HK-2 (cell line): ENCODE data around the gene BMP7.

ENCODE experiments used
- DNase-seq: peaks from one replicate; pipeline ENCODE4 v3.0.0-alpha.2; 2018; ENCODE audit not compliant: unreplicated experiment

The BMP7 gene

DNA sequence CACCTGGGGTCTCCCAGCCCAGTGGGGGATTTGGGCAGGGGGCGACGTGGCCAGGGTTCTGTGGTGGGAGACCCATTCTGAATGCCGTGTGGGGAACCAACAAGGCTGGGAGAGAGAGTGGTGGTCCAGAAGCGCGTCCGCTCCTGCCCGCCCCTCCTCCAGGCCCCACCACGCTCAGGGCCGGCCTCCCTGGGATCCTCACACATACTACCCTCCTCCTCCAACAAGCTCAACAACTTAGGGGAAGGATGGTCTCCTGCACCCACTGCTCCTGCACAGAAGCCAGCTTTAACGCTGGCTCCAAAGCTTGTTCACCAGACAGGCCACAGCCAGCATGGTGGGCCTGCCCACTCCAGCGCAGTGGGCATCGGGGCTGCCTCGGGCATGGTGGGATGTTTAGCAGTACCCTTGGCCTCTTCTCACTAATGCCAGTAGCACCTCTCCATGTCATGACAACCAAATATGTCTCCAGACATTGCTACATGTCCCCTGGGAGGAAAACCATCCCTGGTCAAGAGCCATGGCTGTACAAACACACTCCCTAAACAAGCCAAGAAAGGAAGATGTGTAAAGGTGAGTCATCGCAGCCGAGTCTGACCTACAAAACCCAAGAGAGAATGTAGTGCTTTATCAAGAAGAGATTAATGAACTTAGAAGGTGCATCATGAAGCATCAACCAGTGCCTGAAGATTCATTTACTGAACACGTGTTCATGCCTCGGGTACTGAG is 75.7 kb downstream of the BMP7 start:
- DNase-seq: no peak

DNA sequence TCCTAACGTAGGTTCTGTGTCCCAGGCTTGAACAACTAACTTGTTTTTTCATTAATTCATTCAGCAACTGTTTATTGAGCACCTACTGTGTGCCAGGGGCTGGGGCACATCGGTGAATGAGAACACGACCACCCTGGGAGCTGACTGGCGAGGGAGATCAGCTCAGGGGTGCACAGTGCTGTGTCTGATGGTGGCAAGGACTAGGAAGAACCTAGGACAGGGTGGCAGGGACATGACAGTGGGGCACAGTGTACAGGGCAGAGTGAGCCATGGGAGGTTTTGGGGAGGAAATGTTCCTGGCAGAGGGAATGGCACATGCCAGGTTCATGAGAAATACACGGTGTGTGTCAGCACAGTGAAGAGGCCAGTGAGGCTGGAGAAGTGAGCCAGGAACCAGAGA is 76.7 kb downstream of the BMP7 start:
- DNase-seq: no peak

- no peak for DNase-seq
These were observed 77.8 kb downstream of the BMP7 start for GRCh38 chr20:57188576-57189079.

DNA sequence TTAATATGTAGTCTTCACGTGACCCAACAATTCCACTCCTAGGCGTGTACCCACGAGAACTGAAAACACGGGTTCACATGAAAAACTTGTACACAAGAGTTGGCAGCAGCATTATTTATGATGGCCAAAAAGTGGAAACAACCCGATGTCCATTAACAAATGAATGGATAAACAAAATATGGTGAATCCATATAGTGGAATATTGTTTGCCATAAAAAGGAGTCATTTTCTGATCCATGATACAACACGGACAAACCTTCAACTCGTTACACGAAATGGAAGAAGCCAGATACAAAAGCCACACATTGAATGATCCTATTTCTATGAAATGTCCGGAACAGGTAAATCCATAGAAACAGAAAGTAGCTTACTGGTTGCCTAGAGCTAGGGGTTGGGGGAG is 78.4 kb downstream of the BMP7 start:
- DNase-seq: no peak

- no peak for DNase-seq
These were observed 79.3 kb downstream of the BMP7 start for GRCh38 chr20:57187068-57187634.

GRCh38 chr20:57186192-57186591 is 80.2 kb downstream of the BMP7 start:
- DNase-seq: no peak

GRCh38 chr20:57185188-57185743 is 81.2 kb downstream of the BMP7 start:
- DNase-seq: no peak

DNA sequence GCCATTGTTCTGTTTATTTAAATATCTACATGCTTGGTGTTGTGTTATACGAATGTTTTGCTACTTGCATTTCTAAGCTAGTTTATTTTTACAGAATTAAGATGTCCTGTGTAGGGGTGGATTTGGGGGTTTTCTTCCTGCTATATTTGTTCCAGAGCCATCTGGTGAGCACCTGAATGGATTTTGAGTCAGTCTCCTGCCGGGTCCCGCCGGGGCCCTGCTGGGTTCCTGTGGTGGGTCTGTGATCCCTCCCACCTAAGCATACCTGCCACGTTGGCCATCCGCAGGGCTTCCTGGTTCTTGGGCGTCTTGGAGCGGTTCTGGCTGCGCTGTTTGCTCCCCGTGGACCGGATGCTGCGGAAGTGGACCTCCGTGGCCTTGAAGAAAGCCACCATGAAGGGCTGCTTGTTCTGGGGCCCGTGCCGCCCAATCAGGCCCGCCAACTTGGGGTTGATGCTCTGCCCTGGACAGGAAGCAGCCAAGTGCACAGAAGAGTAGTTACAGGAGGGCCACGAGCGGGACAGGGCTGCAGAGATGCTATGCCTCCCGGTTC is 82.9 kb downstream of the BMP7 start:
- no peak for DNase-seq

DNA sequence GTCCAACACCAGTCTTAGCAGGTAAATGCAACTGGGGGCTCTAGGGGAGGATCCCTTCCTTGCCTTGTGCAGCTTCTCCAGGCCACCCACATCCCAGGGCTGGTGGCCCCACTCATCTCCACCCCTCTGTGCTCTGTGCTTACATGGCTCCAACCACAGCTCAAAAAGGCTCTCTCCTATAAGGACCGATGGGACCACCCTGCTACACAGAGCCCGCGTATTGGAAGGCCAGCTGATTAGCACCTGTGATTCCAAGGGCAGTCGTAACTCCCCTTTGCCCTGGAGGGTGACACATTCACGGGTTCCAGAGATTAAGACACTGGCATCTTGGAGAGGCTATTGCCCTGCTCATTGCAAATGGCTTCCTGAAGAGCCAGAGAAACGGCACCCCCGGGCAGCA is 84.8 kb downstream of the BMP7 start:
- DNase-seq: no peak

GRCh38 chr20:57180954-57181353 is 85.5 kb downstream of the BMP7 start:
- DNase-seq: no peak

DNA sequence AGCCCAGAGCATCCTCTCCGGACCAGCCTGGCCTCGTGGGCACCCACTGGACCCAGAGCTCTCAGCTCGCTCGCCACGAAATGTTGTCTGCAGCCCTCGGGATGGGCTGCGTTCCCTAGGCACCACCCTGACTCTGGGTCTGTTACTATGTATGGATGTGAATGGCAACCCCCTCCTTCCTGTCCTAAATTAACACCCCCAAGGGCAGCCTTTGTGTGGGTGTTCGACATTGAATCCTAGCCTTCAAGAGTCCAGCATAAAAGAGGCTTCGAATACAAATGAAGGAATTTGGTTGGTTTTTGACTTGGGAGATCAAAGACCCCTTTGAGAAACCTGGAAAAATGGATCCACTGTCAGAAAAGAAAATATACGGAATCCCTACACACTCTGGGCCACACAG is 86.1 kb downstream of the BMP7 start:
- DNase-seq: no peak

DNA sequence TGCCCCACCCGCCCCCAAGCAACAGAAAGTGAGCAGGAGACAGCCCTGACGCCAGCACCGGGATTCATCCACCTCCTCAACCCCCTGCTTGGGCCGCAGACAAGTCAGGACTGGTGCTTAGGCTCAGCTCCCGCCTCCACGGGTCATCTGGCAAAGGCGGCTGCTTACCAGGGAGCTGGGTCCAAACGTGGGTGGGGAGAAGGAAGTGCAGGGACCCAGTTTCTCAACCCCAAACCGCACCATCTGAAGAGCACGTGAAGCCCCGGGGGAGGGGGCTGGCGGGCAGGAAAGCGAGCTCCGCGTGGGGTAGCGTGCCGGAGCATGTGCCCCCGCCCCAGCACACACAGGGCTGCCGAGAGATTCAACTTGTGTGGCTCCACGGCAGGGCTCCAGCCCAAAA is 87.2 kb downstream of the BMP7 start:
- no peak for DNase-seq

DNA sequence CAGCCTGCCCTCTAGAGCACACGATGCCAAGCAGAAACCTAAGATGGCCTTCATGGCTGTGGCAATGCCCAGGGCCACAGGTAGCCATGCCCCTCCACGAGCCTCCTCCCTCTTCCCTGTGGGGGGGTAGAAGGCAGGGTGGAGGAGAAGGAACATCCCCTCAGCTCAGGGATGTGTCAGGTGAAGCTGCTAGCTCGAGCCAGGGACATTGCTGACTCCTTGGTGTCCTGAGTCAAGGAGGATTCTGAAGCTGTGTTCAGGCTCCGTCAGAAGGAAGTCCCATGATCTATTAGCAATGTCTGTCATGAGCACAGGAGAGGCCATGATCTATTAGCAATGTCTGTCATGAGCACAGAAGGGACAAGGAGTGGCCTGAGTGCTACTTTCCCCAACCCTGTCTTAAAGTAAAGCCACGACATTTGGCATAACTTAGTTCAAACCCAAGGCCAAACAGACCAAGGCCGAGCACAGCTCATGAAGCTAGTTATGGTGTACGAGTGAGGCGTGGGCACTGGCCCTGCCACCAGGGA is 87.8 kb downstream of the BMP7 start:
- no peak for DNase-seq

GRCh38 chr20:57177636-57178280 is 88.7 kb downstream of the BMP7 start:
- no peak for DNase-seq

DNA sequence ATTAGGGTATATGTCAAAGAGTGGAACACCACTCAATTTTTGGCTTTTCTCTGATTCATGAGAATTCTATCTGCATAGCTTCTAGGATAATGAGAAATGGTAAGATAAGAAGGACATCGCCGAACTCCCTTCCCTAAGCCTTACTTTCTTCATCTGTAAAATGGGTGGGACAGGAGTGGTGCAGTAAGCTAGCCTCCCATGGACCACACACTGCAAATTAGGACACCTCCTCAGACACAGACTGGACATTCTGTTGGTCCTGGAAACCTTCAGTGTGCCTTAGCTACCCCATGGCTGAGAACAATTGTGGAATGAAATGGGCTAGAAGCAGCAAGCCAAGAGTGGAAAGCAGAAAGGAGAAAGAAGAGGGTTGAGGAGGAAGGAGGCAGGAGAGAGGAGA is 89.6 kb downstream of the BMP7 start:
- no peak for DNase-seq

- no peak for DNase-seq
These were observed 90.9 kb downstream of the BMP7 start for GRCh38 chr20:57175397-57176010.

DNA sequence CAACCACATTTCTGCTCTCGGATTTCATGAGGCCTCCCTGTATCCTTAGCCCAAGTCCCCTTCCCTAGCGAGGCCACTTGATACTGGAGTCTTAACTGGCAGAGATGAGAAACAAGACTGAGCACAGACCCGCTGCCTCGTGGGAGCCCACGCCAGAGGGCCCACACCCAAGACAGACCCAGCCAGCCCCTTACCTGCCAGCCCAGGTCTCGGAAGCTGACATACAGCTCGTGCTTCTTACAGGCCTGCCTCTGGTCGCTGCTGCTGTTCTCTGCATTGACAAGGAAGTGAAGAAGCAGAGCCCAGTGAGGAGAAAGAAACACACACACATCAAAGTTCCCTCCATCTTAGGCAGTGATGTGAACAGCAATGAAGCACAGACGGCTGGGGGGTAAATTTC is 91.7 kb downstream of the BMP7 start:
- DNase-seq: no peak

DNA sequence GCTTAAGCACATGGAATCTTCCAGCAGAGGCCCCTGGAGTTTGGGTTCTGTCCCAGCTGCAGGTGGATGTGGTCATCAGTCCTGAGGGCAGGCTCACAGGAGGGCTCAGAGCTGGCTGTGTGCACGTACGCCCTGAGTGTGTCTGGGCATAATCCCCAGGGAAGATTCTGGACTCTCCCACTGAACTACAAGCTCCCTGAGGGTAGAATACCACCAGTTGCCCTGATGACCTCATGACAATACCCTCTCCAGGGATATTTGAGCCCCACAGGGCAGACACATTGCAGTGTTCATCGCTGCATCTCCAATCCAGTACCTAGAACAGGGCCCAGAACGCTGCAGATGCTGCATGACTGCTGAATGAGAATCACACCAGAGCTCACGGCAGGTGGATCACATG is 92.5 kb downstream of the BMP7 start:
- no peak for DNase-seq

- DNase-seq: no peak
These were observed 93.4 kb downstream of the BMP7 start for GRCh38 chr20:57173041-57173440.

GRCh38 chr20:57170343-57170742 is 96.1 kb downstream of the BMP7 start:
- no peak for DNase-seq

GRCh38 chr20:57169162-57169561 is 97.3 kb downstream of the BMP7 start:
- DNase-seq: no peak
